Lung (tissue), 13 donors: ENCODE measurements around the gene HDX. TPM values are rescaled to one million over a fixed set of nuclear protein-coding genes. Genes with fewer than 3 reads are reported as not detected.
"Not testable (repeated sequence)": the region's sequence is repeated elsewhere in the genome, so short reads cannot be mapped to it uniquely, and the experiment has no call there.

Experiments
- ATAC-seq: fragments of 200-7000 bp; cut with Tn5 transposase; one replicate; pipeline ENCODE4 v1.9.1; 2020; ENCODE audit warnings: moderate number of reproducible peaks; ENCODE audit not compliant: insufficient read depth, low FRiP score
- DNase-seq, 3 donors: peaks; one replicate each; pipeline ENCODE4 v3.0.0-alpha.2; 2013 to 2017
- H3K27ac ChIP-seq, 2 donors: one replicate each; pipeline ENCODE4 v1.5.1; 2013; ENCODE audit warnings: mild to moderate bottlenecking in 2 of 2, moderate library complexity in 2 of 2, control low read depth in 1 of 2, inconsistent platforms in 1 of 2, low read depth in 1 of 2, low read length in 1 of 2
- H3K27me3 ChIP-seq, 3 donors: one replicate each; pipeline ENCODE4 v1.5.1; 2013; ENCODE audit warnings: low read length in 2 of 3; ENCODE audit not compliant: control insufficient read depth in 3 of 3, insufficient read depth in 3 of 3
- H3K36me3 ChIP-seq, 4 donors: one replicate each; pipeline ENCODE4 v1.5.1; 2013; ENCODE audit warnings: low read length in 4 of 4, mild to moderate bottlenecking in 1 of 4, moderate library complexity in 1 of 4; ENCODE audit not compliant: control insufficient read depth in 4 of 4, insufficient read depth in 4 of 4
- H3K4me1 ChIP-seq, 5 donors: one replicate each; pipeline ENCODE4 v1.5.1; 2013; ENCODE audit warnings: low read length in 5 of 5, mild to moderate bottlenecking in 2 of 5, moderate library complexity in 1 of 5; ENCODE audit not compliant: control insufficient read depth in 5 of 5, insufficient read depth in 5 of 5
- H3K4me3 ChIP-seq: one replicate; pipeline ENCODE4 v1.5.1; 2013; ENCODE audit warnings: mild to moderate bottlenecking, control low read depth, moderate library complexity
- H3K9ac ChIP-seq, 2 donors: one replicate each; pipeline ENCODE4 v1.5.1; 2013; ENCODE audit warnings: low read length in 2 of 2, control low read depth in 1 of 2; ENCODE audit not compliant: insufficient read depth in 1 of 2
- H3K9me3 ChIP-seq, 4 donors: one replicate each; pipeline ENCODE4 v1.5.1; 2013; ENCODE audit warnings: low read length in 3 of 4, mild to moderate bottlenecking in 1 of 4, moderate library complexity in 1 of 4; ENCODE audit not compliant: control insufficient read depth in 4 of 4, insufficient read depth in 3 of 4
- WGBS, 2 donors: extraction: QIAGEN DNeasy Blood & Tissue Kit; methylation state at CpG; one replicate each; pipeline ENCODE4 v1.1.7; 2013; 5-methylcytosine and 5-hydroxymethylcytosine counted together
- polyA plus RNA-seq, 2 donors: library from polyadenylated mRNA; stranded (reverse); fragments of 200-250 nt; gene quantifications; one replicate each; pipeline ENCODE4 v1.2.1, GENCODE V29; 2013
- small RNA-seq: library from RNA; depleted of rRNA; stranded (forward); fragments of <200 nt; gene quantifications from one replicate; pipeline ENCODE3, GENCODE V24; 2014; ENCODE audit warnings: low replicate concordance
- total RNA-seq, 2 donors: library from RNA; depleted of rRNA in 1 of 2; stranded (reverse); fragments of >200 nt in 1 of 2; gene quantifications; one replicate each; pipeline ENCODE4 v1.2.1, GENCODE V29; 2014 to 2021
- TF ChIP-seq, protein P1 (sequence below): IDR thresholded peaks from 2 replicates; pipeline ENCODE4 v1.5.1; 2012; ENCODE audit warnings: mild to moderate bottlenecking; ENCODE audit errors: control extremely low read depth, extremely low read depth
- donor health status: control.
- donor health status: control.
- donor health status: Bipolar disorder and iron deficiency.
- donor health status: healthy.
- donor health status: DM: yes; HTN: yes; CAD: no.

The HDX gene
- total and polyA plus RNA-seq, 4 donors = 0.43 to 11.2 (median 2.4) TPM

DNA sequence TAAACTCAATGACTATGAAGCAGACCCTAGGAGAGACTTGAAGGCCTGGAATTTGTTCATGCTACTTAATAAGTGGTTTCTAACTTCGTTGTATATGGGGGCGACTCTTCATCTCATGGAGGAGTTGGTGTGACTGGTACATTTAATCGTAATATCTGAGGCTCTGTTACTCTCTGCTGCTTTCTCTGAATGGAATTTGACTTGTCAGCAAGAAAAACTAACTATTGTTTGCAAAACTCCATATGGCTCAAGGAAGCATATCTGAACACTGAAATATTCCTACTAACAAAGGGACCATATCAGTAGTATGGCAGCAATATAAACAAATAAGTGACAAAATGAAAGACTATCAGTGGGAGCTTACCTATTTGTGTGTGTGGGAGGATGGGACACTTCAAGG, 182.2 kb downstream of the HDX start:
- Histone ChIP-seq H3K36me3 (no peaks in the 10 kb centered on the region), H3K9ac (no peak overlapping the region), H3K27ac (no peak overlapping the region), H3K27me3 (no peaks in the 10 kb centered on the region), H3K4me1 (no peaks in the 10 kb centered on the region), H3K9me3 (peaks cover 0 to 2% (median 0%) of the 10 kb centered on the region in 4 donors), H3K4me3 (no peak overlapping the region)
- ATAC-seq = no peak
- peak in 1 of 3 donors; percentile 13 for DNase-seq
- WGBS, 2 donors = 64 to 76% methylated on average over 3 of the region's 3 CpGs
- TF ChIP-seq, protein P1, sequence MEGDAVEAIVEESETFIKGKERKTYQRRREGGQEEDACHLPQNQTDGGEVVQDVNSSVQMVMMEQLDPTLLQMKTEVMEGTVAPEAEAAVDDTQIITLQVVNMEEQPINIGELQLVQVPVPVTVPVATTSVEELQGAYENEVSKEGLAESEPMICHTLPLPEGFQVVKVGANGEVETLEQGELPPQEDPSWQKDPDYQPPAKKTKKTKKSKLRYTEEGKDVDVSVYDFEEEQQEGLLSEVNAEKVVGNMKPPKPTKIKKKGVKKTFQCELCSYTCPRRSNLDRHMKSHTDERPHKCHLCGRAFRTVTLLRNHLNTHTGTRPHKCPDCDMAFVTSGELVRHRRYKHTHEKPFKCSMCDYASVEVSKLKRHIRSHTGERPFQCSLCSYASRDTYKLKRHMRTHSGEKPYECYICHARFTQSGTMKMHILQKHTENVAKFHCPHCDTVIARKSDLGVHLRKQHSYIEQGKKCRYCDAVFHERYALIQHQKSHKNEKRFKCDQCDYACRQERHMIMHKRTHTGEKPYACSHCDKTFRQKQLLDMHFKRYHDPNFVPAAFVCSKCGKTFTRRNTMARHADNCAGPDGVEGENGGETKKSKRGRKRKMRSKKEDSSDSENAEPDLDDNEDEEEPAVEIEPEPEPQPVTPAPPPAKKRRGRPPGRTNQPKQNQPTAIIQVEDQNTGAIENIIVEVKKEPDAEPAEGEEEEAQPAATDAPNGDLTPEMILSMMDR = no peak

DNA sequence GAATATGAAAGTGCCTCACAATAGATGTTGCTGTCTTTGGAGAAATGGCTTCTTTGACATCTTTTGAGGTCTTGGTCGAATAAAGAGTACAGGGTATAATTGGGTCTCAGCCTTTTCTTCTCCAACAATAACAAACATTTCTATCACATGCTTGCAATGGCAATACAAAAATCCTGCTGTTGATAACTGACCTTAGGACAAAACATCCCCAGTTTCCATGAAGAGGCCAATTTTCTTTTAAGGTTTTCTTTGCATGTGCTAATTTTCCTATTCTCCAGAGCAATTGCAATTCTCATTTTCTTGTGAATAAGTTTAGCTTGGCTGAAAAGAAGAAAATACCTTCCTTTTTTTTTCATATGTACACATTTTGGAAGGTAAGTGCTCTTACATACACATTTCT, 183.6 kb downstream of the HDX start:
- DNase-seq (no peak), ATAC-seq (no peak)
- TF ChIP-seq, protein P1 = no peak
- no peaks in the 10 kb centered on the region for H3K4me1 ChIP-seq
- peaks cover 0 to 2% (median 0%) of the 10 kb centered on the region in 4 donors for H3K9me3 ChIP-seq
- H3K4me3 ChIP-seq = no peak overlapping the region
- 44 to 69% methylated on average over 1 of the region's 1 CpG for WGBS, 2 donors
- H3K9ac ChIP-seq = no peak overlapping the region
- no peaks in the 10 kb centered on the region for H3K36me3 ChIP-seq
- no peak overlapping the region for H3K27ac ChIP-seq
- no peaks in the 10 kb centered on the region for H3K27me3 ChIP-seq

DNA sequence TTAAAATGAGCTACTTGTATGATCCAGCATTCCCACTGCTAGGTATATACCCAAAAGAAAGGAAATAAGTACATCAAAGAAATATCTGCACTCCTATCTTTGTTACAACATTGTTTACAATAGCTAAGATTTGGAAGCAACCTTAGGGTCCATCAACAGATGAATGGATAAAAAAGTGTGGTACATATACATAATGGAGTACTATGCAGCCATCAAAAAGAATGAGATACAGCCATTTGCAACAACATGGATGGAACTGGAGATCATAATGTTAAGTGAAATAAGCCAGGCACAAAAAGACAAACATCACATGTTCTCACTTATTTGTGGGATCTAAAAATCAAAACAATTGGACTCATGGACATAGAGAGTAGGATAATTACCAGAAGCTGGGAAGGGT, 186.3 kb downstream of the HDX start:
- H3K9me3 ChIP-seq, H3K9ac ChIP-seq, H3K36me3 ChIP-seq, H3K4me3 ChIP-seq, DNase-seq, ATAC-seq, H3K27ac ChIP-seq, H3K27me3 ChIP-seq, H3K4me1 ChIP-seq: not testable (repeated sequence)

Small RNA genes lying within 50 kb of the gene (small RNA-seq; reads per million reads assigned to genes)
- gene AL450471.1 = not detected
